Fibroblast of lung (primary cell): ENCODE measurements around the gene NOS1AP.

Experiments used
- EZH2 ChIP-seq: IDR thresholded peaks from 2 replicates; pipeline ENCODE4 v1.5.1; 2012; ENCODE audit warnings: low read length, control low read depth, mild to moderate bottlenecking; ENCODE audit errors: missing control alignments
- TF ChIP-seq, protein P1 (sequence below), 2 donors: IDR thresholded peaks in 1 of 2; conservative IDR thresholded peaks in 1 of 2; 1 replicate in 1 of 2; 2 replicates in 1 of 2; pipeline ENCODE4 v1.5.1; 2011 to 2012; ENCODE audit warnings: low read length in 2 of 2, control low read depth in 1 of 2, inconsistent platforms in 1 of 2, low read depth in 1 of 2, mild to moderate bottlenecking in 1 of 2

GRCh38 chr1:162087574-162087973 lies 18.1 kb downstream of the NOS1AP start:
- TF ChIP-seq, protein P1, sequence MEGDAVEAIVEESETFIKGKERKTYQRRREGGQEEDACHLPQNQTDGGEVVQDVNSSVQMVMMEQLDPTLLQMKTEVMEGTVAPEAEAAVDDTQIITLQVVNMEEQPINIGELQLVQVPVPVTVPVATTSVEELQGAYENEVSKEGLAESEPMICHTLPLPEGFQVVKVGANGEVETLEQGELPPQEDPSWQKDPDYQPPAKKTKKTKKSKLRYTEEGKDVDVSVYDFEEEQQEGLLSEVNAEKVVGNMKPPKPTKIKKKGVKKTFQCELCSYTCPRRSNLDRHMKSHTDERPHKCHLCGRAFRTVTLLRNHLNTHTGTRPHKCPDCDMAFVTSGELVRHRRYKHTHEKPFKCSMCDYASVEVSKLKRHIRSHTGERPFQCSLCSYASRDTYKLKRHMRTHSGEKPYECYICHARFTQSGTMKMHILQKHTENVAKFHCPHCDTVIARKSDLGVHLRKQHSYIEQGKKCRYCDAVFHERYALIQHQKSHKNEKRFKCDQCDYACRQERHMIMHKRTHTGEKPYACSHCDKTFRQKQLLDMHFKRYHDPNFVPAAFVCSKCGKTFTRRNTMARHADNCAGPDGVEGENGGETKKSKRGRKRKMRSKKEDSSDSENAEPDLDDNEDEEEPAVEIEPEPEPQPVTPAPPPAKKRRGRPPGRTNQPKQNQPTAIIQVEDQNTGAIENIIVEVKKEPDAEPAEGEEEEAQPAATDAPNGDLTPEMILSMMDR (conservative IDR thresholded peaks at IDR 0.05 in 1 of 2, IDR thresholded peaks at IDR 0.05 in 1 of 2; ENCODE audit: low read depth in 1 of 2, low read length in 2 of 2): no peak
- no peak for TF ChIP-seq EZH2
